Bronchus fibroblast of lung (primary cell): ENCODE results near the gene SRP14. TPM values are rescaled to one million over a fixed set of nuclear protein-coding genes. Genes with fewer than 3 reads are reported as not detected.

Experiments used
- total RNA-seq: library from RNA; depleted of rRNA; stranded (reverse); fragments of >200 nt; gene quantifications from 2 replicates; pipeline ENCODE4 v1.2.3, GENCODE V29; 2015

Gene SRP14
- total RNA-seq = 241 and 248 TPM in 2 replicates

GRCh38 chr15:40038638-40039543 is at the start of gene SRP14:
SRP14 (minus strand) TSS chr15:40039181; CDS start chr15:40039116, 65 bp downstream.

Other genes starting within 250 kb of the SRP14 start
- 80.7 and 86.2 TPM in 2 replicates for gene GPR176, start 118.9 kb downstream of the SRP14 start, total RNA-seq
- 72.4 and 73.3 TPM in 2 replicates for gene EIF2AK4, start 105.1 kb downstream of the SRP14 start, total RNA-seq
- 0.17 and 1.6 TPM in 2 replicates for gene BMF, start 69.7 kb upstream of the SRP14 start, total RNA-seq
- gene BUB1B, start 121.9 kb upstream of the SRP14 start, total RNA-seq = 34.8 and 35.5 TPM in 2 replicates
- 3.5 TPM in 1 of 2 replicates, not detected in the other for gene PAK6, start 199.9 kb upstream of the SRP14 start, total RNA-seq
- gene ANKRD63, start 243.9 kb upstream of the SRP14 start, total RNA-seq = not detected in 2 replicates